NCI-H2227 (cell line): ENCODE data around the gene PCDH9.

Experiments
- DNase-seq: peaks from one replicate; lab custom pipeline; 2025; ENCODE audit not compliant: unreplicated experiment; lab: John Stamatoyannopoulos, UW

Gene PCDH9

DNA sequence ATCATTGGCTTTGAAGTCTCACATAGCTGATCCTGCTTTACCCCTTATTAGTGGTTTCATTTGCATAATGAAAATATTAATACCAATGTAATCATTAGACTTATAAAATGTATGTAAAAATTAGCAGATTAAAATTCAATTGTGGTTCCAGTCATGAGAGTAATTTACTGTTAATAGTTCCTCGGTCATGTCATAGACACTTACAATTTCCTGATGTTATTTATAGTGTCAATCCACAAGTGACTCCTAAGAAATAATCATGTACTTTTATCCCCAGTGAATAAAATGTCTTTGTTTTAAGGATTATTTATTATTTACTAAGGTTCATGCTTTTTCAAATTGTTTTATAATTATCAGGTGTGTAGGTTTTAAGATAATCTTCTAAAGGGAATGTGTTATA is 138.5 kb downstream of the PCDH9 start:
- no peak for DNase-seq

GRCh38 chr13:67090856-67091255 is 139.3 kb downstream of the PCDH9 start:
- DNase-seq = no peak

- DNase-seq = no peak
Measured at GRCh38 chr13:67087527-67087926, 142.6 kb downstream of the PCDH9 start.

- DNase-seq = no peak
Measured at GRCh38 chr13:67086260-67086659, 143.9 kb downstream of the PCDH9 start.

GRCh38 chr13:67084066-67084465 is 146.1 kb downstream of the PCDH9 start:
- DNase-seq = no peak

DNA sequence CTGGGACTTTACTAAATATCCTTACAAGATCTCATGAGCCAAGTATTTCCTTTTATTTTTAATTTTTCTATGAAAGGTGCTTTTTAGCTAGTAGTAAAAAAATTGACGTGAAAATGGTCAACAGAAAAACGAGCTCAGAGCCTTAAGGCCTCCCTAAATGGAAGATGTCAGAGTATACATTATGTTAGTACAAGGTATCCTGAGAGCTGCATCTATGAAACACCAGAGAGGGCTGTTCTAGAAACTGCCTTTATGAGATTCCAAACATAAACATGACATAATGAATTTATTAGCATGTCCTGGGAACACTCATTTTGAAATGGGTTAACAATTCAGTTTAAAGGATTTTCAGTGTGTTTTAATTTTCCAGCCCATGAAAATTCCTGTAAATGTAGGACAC is 146.6 kb downstream of the PCDH9 start:
- no peak for DNase-seq

DNA sequence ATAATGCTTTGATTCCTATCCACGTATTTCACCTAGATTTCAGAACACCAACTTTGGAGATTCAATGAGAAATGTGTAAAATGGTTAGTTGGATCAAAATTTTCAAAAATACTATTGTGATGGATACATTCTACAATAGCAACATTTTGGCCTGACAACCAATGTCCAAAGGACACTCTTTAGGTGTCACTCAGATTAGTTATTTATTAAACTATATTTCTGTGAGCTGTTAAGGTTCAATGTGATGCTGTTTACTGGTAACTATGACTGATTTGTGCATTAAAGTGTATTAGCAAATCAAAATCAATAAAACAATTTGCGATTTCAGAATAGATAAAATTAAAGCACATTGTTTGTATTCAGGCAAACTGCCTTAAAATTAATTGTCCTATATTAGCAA is 149.8 kb downstream of the PCDH9 start:
- DNase-seq = no peak

GRCh38 chr13:67078062-67078461 is 152.1 kb downstream of the PCDH9 start:
- DNase-seq = no peak

GRCh38 chr13:67077132-67077531 is 153.0 kb downstream of the PCDH9 start:
- no peak for DNase-seq

DNA sequence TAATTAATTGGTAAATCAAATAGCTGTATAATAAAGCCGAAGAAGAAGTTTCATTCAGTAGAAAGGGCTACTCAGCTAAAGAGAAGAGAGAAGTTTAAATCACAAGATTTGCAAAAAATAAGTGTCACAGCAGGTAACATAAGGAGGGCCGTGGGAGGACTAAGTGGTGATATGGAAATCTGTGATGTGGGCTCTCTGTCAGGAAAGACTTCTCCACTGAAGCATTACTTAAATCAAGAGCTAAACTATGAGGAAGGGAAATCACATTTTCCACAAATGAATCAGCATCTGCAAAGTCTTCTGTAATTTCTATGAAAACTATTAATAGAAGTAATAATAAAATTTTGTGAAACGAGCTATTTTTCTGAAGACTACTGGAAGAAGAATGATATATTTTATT is 153.8 kb downstream of the PCDH9 start:
- no peak for DNase-seq

- no peak for DNase-seq
Measured at GRCh38 chr13:67075239-67075638, 154.9 kb downstream of the PCDH9 start.

DNA sequence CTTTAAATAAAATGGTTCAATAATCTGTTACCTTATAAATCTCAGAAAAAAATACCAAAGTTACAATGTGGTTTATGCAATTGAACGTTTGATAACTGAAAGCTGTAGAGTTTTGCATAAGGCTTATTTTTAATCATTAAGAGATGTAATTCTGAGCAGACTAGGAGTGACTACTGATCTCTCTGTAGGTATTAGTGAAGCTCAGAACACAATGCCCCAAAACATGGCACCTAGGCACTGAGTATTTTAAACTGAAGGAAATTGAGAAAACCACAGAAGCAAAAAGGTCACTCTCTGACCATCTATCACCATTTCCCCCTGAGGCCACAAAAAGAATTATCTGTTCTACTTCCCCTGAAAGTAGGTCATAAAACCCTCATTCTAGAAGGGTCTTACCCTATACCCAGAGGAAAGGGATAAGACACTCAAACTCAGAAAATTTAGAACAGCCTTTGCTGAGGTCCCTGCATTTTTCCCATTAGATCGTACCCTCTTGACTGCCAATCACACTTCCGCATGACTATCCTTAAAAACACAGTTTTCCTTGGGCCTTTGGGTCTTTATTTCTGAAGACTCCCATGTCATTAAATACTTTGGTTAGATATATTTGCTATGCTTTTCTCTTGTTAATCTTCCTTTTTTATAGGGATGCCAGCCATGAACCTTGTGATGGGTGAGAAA is 158.1 kb downstream of the PCDH9 start:
- DNase-seq = no peak

GRCh38 chr13:67070306-67070705 is 159.8 kb downstream of the PCDH9 start:
- no peak for DNase-seq

DNA sequence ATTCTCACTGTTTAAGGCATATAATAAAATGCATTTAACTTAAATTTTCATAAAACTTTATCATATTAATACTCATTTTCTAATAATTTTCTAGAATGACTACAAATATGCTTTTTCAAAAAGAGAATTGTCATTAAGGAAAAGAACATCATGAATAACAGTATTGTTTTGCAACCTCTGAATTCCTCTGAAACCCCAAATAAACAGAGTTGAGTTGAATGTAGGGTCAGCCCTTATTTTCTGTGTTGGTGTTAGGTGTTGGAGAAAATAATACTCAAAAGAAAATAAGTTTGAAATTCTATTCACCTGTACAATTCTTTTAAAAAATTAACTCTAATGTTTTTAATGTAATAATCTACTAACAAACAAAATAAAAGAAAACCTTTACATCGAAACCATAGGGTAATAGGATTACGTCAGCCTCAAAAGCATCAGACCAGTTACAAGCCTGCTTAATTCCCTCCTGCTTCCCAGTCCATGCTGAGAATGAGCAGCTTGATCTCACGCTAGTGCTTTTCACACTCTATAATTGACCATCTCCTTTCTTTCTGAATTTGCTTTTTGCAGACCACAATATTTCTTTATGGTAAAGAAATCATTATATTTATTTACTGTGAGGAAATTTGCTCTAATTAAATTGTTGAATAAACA is 160.9 kb downstream of the PCDH9 start:
- DNase-seq = peak; percentile 12

DNA sequence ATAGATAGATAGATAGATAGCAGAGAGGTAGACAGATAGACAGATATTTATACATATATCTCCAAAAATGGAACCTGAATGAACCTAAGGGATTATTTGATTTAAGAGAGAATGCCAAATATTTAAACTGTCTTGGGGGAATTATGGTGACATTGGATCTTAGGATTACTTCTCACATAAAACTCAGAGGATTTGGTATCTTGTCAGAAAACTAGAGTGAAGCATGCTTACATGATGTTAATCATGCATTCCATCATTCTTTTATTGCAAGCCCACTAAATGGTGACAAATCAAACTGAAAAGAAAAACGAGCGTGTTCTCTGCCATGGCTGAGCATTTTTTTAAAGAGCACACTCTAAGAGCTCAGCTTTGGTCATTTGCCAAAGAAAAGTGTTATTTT is 165.2 kb downstream of the PCDH9 start:
- no peak for DNase-seq

DNA sequence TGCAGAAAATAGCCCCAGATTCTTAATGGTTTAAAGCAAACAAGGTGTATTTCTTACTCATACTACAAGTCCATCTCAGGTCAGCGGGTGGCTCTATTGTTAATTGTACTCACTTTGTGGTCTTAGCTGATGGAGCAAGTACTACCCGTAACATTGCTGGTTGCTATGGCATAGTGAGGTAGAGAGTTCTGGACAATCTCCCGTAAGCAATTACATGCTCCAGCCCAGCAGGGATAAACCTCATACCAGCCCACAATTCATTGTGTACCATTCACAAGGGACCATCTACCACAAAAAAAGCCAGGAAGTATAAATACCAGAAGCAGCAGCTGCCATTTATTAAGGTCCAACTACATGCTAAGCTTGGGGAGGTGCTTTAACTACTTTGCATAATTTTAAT is 167.1 kb downstream of the PCDH9 start:
- DNase-seq = no peak

GRCh38 chr13:67062160-67062559 is 168.0 kb downstream of the PCDH9 start:
- DNase-seq = no peak

DNA sequence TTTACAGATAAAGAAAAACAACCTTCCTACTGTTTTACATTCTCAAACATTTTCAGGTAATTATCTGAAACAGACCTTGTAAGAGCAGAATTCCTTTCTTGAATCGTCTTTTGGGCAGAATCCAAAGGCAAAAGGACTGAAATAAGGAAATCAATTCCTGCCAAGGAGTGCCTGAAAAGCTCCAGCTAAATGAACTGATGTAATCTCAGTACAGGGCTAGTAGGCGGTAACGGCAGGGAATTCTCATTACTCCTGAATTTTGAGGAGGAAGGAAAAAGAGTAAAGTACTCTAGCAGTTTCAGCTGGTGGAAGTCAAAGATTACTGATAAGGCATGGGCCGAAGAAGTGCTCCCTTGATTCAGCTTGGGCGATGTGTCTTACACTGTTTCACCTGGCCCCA is 168.4 kb downstream of the PCDH9 start:
- DNase-seq = no peak

GRCh38 chr13:67052550-67053490 is 177.3 kb downstream of the PCDH9 start:
- no peak for DNase-seq

GRCh38 chr13:67049744-67050143 is 180.4 kb downstream of the PCDH9 start:
- no peak for DNase-seq

DNA sequence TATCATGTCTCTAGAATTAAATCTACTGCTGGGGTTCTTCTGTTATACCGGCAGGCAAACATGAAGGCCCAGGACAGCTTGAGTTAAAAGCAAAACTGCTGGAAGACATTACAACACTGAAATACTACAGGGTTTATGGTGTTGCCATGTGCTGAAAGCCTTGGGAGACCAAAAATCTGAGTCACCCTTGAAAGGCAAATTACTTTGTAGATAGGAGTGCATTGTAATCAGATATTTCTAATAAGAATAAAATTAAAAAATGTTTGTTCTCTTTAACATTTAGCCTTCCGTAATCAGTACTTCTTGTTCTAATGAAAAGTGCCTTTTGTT is 181.3 kb downstream of the PCDH9 start:
- DNase-seq = no peak
